Right cardiac atrium (tissue), 5 donors: ENCODE data around the gene PPP1R12C. TPM values are rescaled to one million over a fixed set of nuclear protein-coding genes. Genes with fewer than 3 reads are reported as not detected.

ENCODE experiments used
- microRNA-seq, 2 donors: library from miRNA; unstranded; fragments of <30 nt; microRNA quantifications; one replicate each; pipeline ENCODE4 v1.2.0, GENCODE V29; 2020 to 2021
- polyA plus RNA-seq: library from polyadenylated mRNA; stranded (reverse); fragments of 200-250 nt; gene quantifications from one replicate; pipeline ENCODE4 v1.2.3, GENCODE V29; 2013
- total RNA-seq, 4 donors: library from RNA; stranded (reverse); fragmentation: NEBNext Ultra II Directional; extraction: Animal tissue kit (Norgen Biotek cat#: 25700); gene quantifications; one replicate each; pipeline ENCODE4 v1.2.1, GENCODE V29; 2021
- donor health status: healthy with polysubstance abuse.
- donor health status: DM: no; HTN: yes; CAD: no.
- donor health status: DM: no; HTN: no; CAD: no.
- donor health status: DM: no; HTN: yes; CAD: no; lungs with severe emphysema.
- donor health status: DM: yes; HTN: yes; CAD: no.

PPP1R12C gene
- total and polyA plus RNA-seq, 5 donors, result 125 to 244 (median 152) TPM

Small RNAs within 50 kb of the gene (microRNA-seq; reads per million reads assigned to microRNA genes)
- gene MIR7975, result 0 reads per million in 2 donors

Other genes with a start within 250 kb of the PPP1R12C start
- 1 to 10 TPM in 1 of 4 donors, under 1 TPM in 2, not detected in 1; 0.44 to 1.2 (median 0.54) TPM for gene FCAR, start 243.4 kb downstream of the PPP1R12C start, total RNA-seq
- 0.18 TPM for gene FCAR, start 243.4 kb downstream of the PPP1R12C start, polyA plus RNA-seq
- gene NCR1, start 211.5 kb downstream of the PPP1R12C start, total RNA-seq, result under 1 TPM in 3 of 4 donors, not detected in 1; 0.21 to 0.57 (median 0.37) TPM
- gene NCR1, start 211.5 kb downstream of the PPP1R12C start, polyA plus RNA-seq, result not detected
- gene NLRP7, start 170.1 kb downstream of the PPP1R12C start, total RNA-seq, result not detected
- gene NLRP7, start 170.1 kb downstream of the PPP1R12C start, polyA plus RNA-seq, result not detected
- gene NLRP2, start 151.3 kb downstream of the PPP1R12C start, total RNA-seq, result 1 to 10 TPM in 1 of 4 donors, under 1 TPM in 2, not detected in 1; 0.39 to 1.7 (median 0.40) TPM
- gene NLRP2, start 151.3 kb downstream of the PPP1R12C start, polyA plus RNA-seq, result not detected
- under 1 TPM; 0.26 to 0.71 (median 0.44) TPM for gene GP6, start 79.4 kb downstream of the PPP1R12C start, total RNA-seq
- gene GP6, start 79.4 kb downstream of the PPP1R12C start, polyA plus RNA-seq, result 0.27 TPM
- gene RDH13, start 54.5 kb downstream of the PPP1R12C start, total RNA-seq, result 10 to 100 TPM; 25.5 to 42.6 (median 31.9) TPM
- 30.1 TPM for gene RDH13, start 54.5 kb downstream of the PPP1R12C start, polyA plus RNA-seq
- 1 to 10 TPM in 3 of 4 donors, under 1 TPM in 1; 0.78 to 1.7 (median 1.1) TPM for gene EPS8L1, start 41.8 kb downstream of the PPP1R12C start, total RNA-seq
- 2.2 TPM for gene EPS8L1, start 41.8 kb downstream of the PPP1R12C start, polyA plus RNA-seq
- 10 to 100 TPM in 3 of 4 donors, 1 to 10 TPM in 1; 8.0 to 25.3 (median 14.7) TPM for gene TNNT1, start 31.6 kb upstream of the PPP1R12C start, total RNA-seq
- gene TNNT1, start 31.6 kb upstream of the PPP1R12C start, polyA plus RNA-seq, result 34.8 TPM
- gene TNNI3, start 40.1 kb upstream of the PPP1R12C start, total RNA-seq, result 1,000 to 10,000 TPM; 1,638 to 3,997 (median 2,736) TPM
- 8,501 TPM for gene TNNI3, start 40.1 kb upstream of the PPP1R12C start, polyA plus RNA-seq
- 1 to 10 TPM in 3 of 4 donors, under 1 TPM in 1; 0.56 to 1.6 (median 1.3) TPM for gene DNAAF3, start 49.0 kb upstream of the PPP1R12C start, total RNA-seq
- 2.9 TPM for gene DNAAF3, start 49.0 kb upstream of the PPP1R12C start, polyA plus RNA-seq
- gene SYT5, start 62.7 kb upstream of the PPP1R12C start, total RNA-seq, result 1 to 10 TPM in 1 of 4 donors, not detected in 3; 1.3 TPM
- 0.09 TPM for gene SYT5, start 62.7 kb upstream of the PPP1R12C start, polyA plus RNA-seq
- gene PTPRH, start 91.9 kb upstream of the PPP1R12C start, total RNA-seq, result 1 to 10 TPM in 2 of 4 donors, under 1 TPM in 2; 0.14 to 3.1 (median 0.75) TPM
- 0.72 TPM for gene PTPRH, start 91.9 kb upstream of the PPP1R12C start, polyA plus RNA-seq
- gene TMEM86B, start 111.1 kb upstream of the PPP1R12C start, total RNA-seq, result 1 to 10 TPM in 3 of 4 donors, under 1 TPM in 1; 0.80 to 2.1 (median 1.3) TPM
- gene TMEM86B, start 111.1 kb upstream of the PPP1R12C start, polyA plus RNA-seq, result 1.6 TPM
- 10 to 100 TPM; 39.3 to 43.5 (median 41.4) TPM for gene PPP6R1, start 141.4 kb upstream of the PPP1R12C start, total RNA-seq
- 31.7 TPM for gene PPP6R1, start 141.4 kb upstream of the PPP1R12C start, polyA plus RNA-seq
- 10 to 100 TPM; 27.7 to 35.1 (median 31.3) TPM for gene HSPBP1, start 162.5 kb upstream of the PPP1R12C start, total RNA-seq
- gene HSPBP1, start 162.5 kb upstream of the PPP1R12C start, polyA plus RNA-seq, result 48.0 TPM
- 10 to 100 TPM; 17.2 to 20.5 (median 19.5) TPM for gene BRSK1, start 166.4 kb upstream of the PPP1R12C start, total RNA-seq
- gene BRSK1, start 166.4 kb upstream of the PPP1R12C start, polyA plus RNA-seq, result 11.9 TPM
- 1 to 10 TPM; 2.0 to 2.4 (median 2.2) TPM for gene TMEM150B, start 207.7 kb upstream of the PPP1R12C start, total RNA-seq
- 0.68 TPM for gene TMEM150B, start 207.7 kb upstream of the PPP1R12C start, polyA plus RNA-seq
- gene KMT5C, start 222.2 kb upstream of the PPP1R12C start, total RNA-seq, result 1 to 10 TPM; 6.7 to 9.8 (median 8.4) TPM
- 6.3 TPM for gene KMT5C, start 222.2 kb upstream of the PPP1R12C start, polyA plus RNA-seq
- gene COX6B2, start 237.1 kb upstream of the PPP1R12C start, total RNA-seq, result not detected
- gene COX6B2, start 237.1 kb upstream of the PPP1R12C start, polyA plus RNA-seq, result not detected
- not detected for gene GARIN5B, start 245.6 kb upstream of the PPP1R12C start, total RNA-seq
- not detected for gene GARIN5B, start 245.6 kb upstream of the PPP1R12C start, polyA plus RNA-seq